ENCODE results near the gene APCDD1L. TPM values are rescaled to one million over a fixed set of nuclear protein-coding genes. Genes with fewer than 3 reads are reported as not detected.

APCDD1L gene
- total and polyA plus RNA-seq, 2 of the 8 experiments (the other 6 are each of a cell fraction or from before 2014, with no cell fraction given): 0.83 to 3.1 TPM

DNA sequence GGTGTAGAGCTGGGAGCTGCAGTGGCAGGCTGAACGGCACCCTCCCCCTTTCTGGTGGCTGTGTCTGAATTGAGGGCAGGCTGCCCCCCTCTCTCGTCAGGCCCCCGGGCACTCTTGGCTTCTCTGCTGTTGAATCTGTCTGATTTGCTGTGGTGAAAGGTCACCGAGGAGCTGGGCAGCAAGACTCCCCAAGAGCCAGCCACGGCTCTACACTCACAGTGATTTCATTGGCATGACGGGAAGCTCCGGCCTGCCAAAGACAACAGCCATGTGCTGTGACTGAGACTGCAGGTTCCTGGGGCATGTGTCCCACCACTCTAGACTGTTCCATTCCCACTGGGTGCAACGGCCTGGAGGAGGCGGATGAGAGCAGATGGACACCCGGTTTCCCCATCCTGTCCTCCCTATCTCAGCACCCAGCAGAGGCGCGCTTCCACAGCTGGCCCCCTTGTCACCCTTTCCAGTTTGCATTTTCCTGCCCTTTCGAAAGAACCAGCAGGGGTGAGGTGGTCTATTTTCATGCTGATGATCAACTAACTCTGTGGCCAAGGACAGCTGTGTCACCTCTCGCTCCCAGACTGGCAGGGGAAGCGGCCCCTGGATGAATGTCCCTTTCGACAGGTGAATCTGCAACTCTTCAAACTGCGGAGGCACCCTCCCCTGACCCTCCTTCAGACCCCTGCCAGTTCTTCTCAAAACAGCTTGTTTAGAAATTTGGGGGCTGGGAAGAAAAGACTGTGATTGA lies 2.2 kb downstream of the APCDD1L start:
- H4K20me1 ChIP-seq (replicated peaks in 1 of 2; ENCODE audit: control insufficient read depth in 1 of 2, insufficient read depth in 2 of 2, low read length in 2 of 2): no peaks in the 10 kb centered on the region
- no peaks in the 10 kb centered on the region for H3K79me1 ChIP-seq (ENCODE audit: low read depth, low read length)
- no peak overlapping the region for H3K27ac ChIP-seq (ENCODE audit: low read depth, low read length)
- H3K4me1 ChIP-seq (replicated peaks in 1 of 4; ENCODE audit: control insufficient read depth in 3 of 4, insufficient read depth in 4 of 4, low read length in 3 of 4): peaks cover 3 to 15% (median 8%) of the 10 kb centered on the region in 4 experiments
- H4K91ac ChIP-seq (replicated peaks; ENCODE audit: insufficient read length, low read length): peak overlapping the region; percentile 20
- H3K36me3 ChIP-seq (ENCODE audit: control insufficient read depth in 2 of 4, insufficient read depth in 4 of 4, low read length in 3 of 4): no peaks in the 10 kb centered on the region
- H3K4me2 ChIP-seq (ENCODE audit: insufficient read depth in 1 of 2, low read depth in 2 of 2, low read length in 2 of 2): peak overlapping the region; percentile 23 to 73; a peak in 2 of 4 replicates
- H3K79me2 ChIP-seq (ENCODE audit: control insufficient read depth in 1 of 2, insufficient read depth in 2 of 2, low read length in 2 of 2): no peaks in the 10 kb centered on the region
- no peak overlapping the region; the same call in 1 of the 2 replicates for H3K18ac ChIP-seq (ENCODE audit: extremely low read depth, low read length)
- 61% methylated on average over 16 of the region's 17 CpGs; no CpG with 5 or more reads in 1 of the 2 experiments for WGBS, 2 experiments (ENCODE audit: extremely low coverage in 1 of 2, insufficient coverage in 1 of 2, insufficient read length in 1 of 2, insufficient replicate concordance in 2 of 2, low coverage in 1 of 2, low lambda C conversion rate in 2 of 2, missing lambda C conversion rate in 1 of 2)
- no peak overlapping the region for H3K23ac ChIP-seq (ENCODE audit: insufficient read length)
- CTCF ChIA-PET (ENCODE audit: partially characterized antibody): interaction anchor here (0.9 to 6.4 kb wide), 9 partner anchors 14 to 341 kb away, joined by 3 to 27 read pairs (median 4); partner anchors contain the start of gene STX16
- no peak overlapping the region for H2AFZ ChIP-seq (ENCODE audit: low read length)
- FAIRE-seq: no peak
- H2BK15ac ChIP-seq (ENCODE audit: low read length): 0 out of 2 replicates have a peak overlapping the region, but pooled peaks have one; percentile 12
- H3K27me3 ChIP-seq (replicated peaks in 1 of 4; ENCODE audit: control insufficient read depth in 3 of 4, extremely low read depth in 1 of 4, insufficient read depth in 3 of 4, low read length in 3 of 4): peaks cover 9 to 42% (median 37%) of the 10 kb centered on the region in 4 experiments
- no peak overlapping the region for H3K56ac ChIP-seq (replicated peaks; ENCODE audit: insufficient read length, low read depth, low read length)
- H4K8ac ChIP-seq (ENCODE audit: extremely low read depth, insufficient read depth, low read length): no peak overlapping the region
- DNase-seq (ENCODE audit: low read depth in 1 of 2, low spot score in 2 of 2): peak in 1 of 2 experiments; percentile 60
- H3K14ac ChIP-seq (ENCODE audit: insufficient read length): no peak overlapping the region
- no peak overlapping the region for H3K9ac ChIP-seq (replicated peaks in 1 of 4; ENCODE audit: extremely low read depth in 1 of 4, low read depth in 3 of 4, low read length in 3 of 4)
- H2BK20ac ChIP-seq (ENCODE audit: low read length): peak overlapping the region; percentile 29; the same call in 1 of the 2 replicates
- peaks cover 16% of the 10 kb centered on the region for H3K23me2 ChIP-seq (ENCODE audit: low read depth, low read length)
- peaks cover 0 to 5% of the 10 kb centered on the region in 2 experiments; a peak in 1 of 4 replicates for H3K9me3 ChIP-seq (ENCODE audit: insufficient read depth in 2 of 2, low read depth in 1 of 2, low read length in 1 of 2)
- H2BK12ac ChIP-seq (ENCODE audit: low read depth, low read length): peak overlapping the region; percentile 27; the same call in 1 of the 2 replicates
- H3K4ac ChIP-seq (replicated peaks; ENCODE audit: insufficient read length, low read depth, low read length): peak overlapping the region; percentile 21
- no peak overlapping the region for H2BK120ac ChIP-seq (replicated peaks; ENCODE audit: low read depth, low read length)
- peak overlapping the region; percentile 35; the same call in 1 of the 2 replicates for H2BK5ac ChIP-seq (ENCODE audit: low read depth, low read length)
- 0 out of 2 replicates have a peak overlapping the region, but pooled peaks have one; percentile 25 for H2AK5ac ChIP-seq (ENCODE audit: low read depth, low read length)
- POLR2A ChIA-PET (ENCODE audit: partially characterized antibody): interaction anchor here (0.8 to 3.0 kb wide), 7 partner anchors 14 to 321 kb away, joined by 3 to 17 read pairs (median 3); partner anchors contain the start of gene STX16
- no peak overlapping the region; a peak in 1 of 8 replicates for H3K4me3 ChIP-seq (ENCODE audit: extremely low read depth in 1 of 4, insufficient read depth in 2 of 4, low read depth in 3 of 4, low read length in 4 of 4)
- peak overlapping the region; percentile 13 for H4K5ac ChIP-seq (ENCODE audit: insufficient read length, low read depth, low read length)
- TF ChIP-seq, protein P1, sequence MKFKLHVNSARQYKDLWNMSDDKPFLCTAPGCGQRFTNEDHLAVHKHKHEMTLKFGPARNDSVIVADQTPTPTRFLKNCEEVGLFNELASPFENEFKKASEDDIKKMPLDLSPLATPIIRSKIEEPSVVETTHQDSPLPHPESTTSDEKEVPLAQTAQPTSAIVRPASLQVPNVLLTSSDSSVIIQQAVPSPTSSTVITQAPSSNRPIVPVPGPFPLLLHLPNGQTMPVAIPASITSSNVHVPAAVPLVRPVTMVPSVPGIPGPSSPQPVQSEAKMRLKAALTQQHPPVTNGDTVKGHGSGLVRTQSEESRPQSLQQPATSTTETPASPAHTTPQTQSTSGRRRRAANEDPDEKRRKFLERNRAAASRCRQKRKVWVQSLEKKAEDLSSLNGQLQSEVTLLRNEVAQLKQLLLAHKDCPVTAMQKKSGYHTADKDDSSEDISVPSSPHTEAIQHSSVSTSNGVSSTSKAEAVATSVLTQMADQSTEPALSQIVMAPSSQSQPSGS (IDR thresholded peaks at IDR 0.05; ENCODE audit: low read length): no peak
- TF ChIP-seq USF2 (IDR thresholded peaks at IDR 0.05; ENCODE audit: low read length) (no peak), MAX (IDR thresholded peaks at IDR 0.05) (peak; percentile 80)
